ENCODE measurements around the gene ZSWIM6. TPM values are rescaled to one million over a fixed set of nuclear protein-coding genes. Genes with fewer than 3 reads are reported as not detected.

ZSWIM6 gene
- total and polyA plus RNA-seq, 2 of the 4 experiments (the other 2 are of a cell fraction), result 10.8 to 14.1 TPM

GRCh38 chr5:61301341-61302199 is 30.5 kb upstream of the ZSWIM6 start:
- Histone ChIP-seq H4K20me1 (ENCODE audit: insufficient read depth, low read length) (peaks cover 3% of the 10 kb centered on the region; the same call in 1 of the 2 replicates), H3K56ac (ENCODE audit: extremely low read depth, insufficient read depth, low read length) (peak overlapping the region; percentile 98), H3K4ac (ENCODE audit: low read depth, low read length) (peak overlapping the region; percentile 96), H2BK20ac (ENCODE audit: low read depth, low read length) (peak overlapping the region; percentile 95), H3K18ac (ENCODE audit: low read depth, low read length) (peak overlapping the region; percentile 95), H2BK15ac (ENCODE audit: low read depth, low read length) (peak overlapping the region; percentile 88; the same call in 2 of the 3 replicates), H2BK5ac (ENCODE audit: low read depth, low read length, poor library complexity, severe bottlenecking) (peak overlapping the region; percentile 96), H2BK120ac (ENCODE audit: low read depth, low read length) (peak overlapping the region; percentile 97), H3K14ac (replicated peaks; ENCODE audit: low read depth, low read length) (peak overlapping the region; percentile 92), H3K36me3 (ENCODE audit: control insufficient read depth, insufficient read depth, low read length) (no peaks in the 10 kb centered on the region), H3K9me1 (ENCODE audit: insufficient read depth, low read length) (peaks cover 28% of the 10 kb centered on the region), H2AK5ac (ENCODE audit: low read depth, low read length) (peak overlapping the region; percentile 90), H3K27me3 (ENCODE audit: control insufficient read depth, insufficient read depth, low read length) (no peaks in the 10 kb centered on the region), H3K27ac (ENCODE audit: insufficient read depth, low read length) (peak overlapping the region; percentile 93), H4K91ac (ENCODE audit: insufficient read depth, low read depth, low read length) (peak overlapping the region; percentile 95), H3K23ac (ENCODE audit: low read depth, low read length) (peak overlapping the region; percentile 99), H3K79me1 (ENCODE audit: low read depth in 1 of 2, low read length in 2 of 2) (peaks cover 8 to 41% of the 10 kb centered on the region in 2 experiments; a peak in 3 of 4 replicates), H2AK9ac (replicated peaks; ENCODE audit: low read depth, low read length, poor library complexity) (peak overlapping the region; percentile 82), H3K9me3 (ENCODE audit: control insufficient read depth, insufficient read depth, low read length) (no peaks in the 10 kb centered on the region), H3K4me1 (ENCODE audit: control insufficient read depth, insufficient read depth, low read length) (peaks cover 37% of the 10 kb centered on the region), H2AFZ (replicated peaks; ENCODE audit: low read length, poor library complexity) (peak overlapping the region; percentile 60), H3K9ac (ENCODE audit: low read depth, low read length) (peak overlapping the region; percentile 59), H4K5ac (ENCODE audit: low read depth, low read length) (peak overlapping the region; percentile 94), H4K8ac (ENCODE audit: low read depth in 2 of 2, low read length in 2 of 2) (peak overlapping the region; percentile 66 to 88), H3K4me2 (ENCODE audit: low read depth, low read length) (peak overlapping the region; percentile 93), H3K4me3 (ENCODE audit: insufficient read depth, low read depth, low read length) (no peak overlapping the region; the same call in 1 of the 2 replicates)
- intact Hi-C loops (cut with micrococcal nuclease) (loop anchor here (1.0 to 5.0 kb wide), 3 partner anchors 29 to 139 kb away; partner anchors contain the start of gene SMIM15), in situ Hi-C loops (cut with MboI; ENCODE audit: low sequenced_read_pairs) (loop anchor here (25.0 kb wide), 1 partner anchor 614 kb away; no protein-coding TSS in a partner anchor), dilution Hi-C loops (cut with HindIII; ENCODE audit: low sequenced_read_pairs, unreplicated experiment) (no loop called here)
- POLR2A ChIA-PET (ENCODE audit: unreplicated experiment), result interaction anchor here (0.8 to 1.4 kb wide), 4 partner anchors 11 to 137 kb away, joined by 3 to 5 read pairs (median 4); partner anchors contain the start of gene ZSWIM6
- CTCF ChIA-PET, result interaction anchor here (0.6 to 2.5 kb wide), 8 partner anchors 9 to 30 kb away, joined by 3 to 8 read pairs (median 4); no protein-coding TSS in a partner anchor
- BruUV-seq (replicated peaks), result no TSS peak
- 0% methylated on average over 6 of the region's 9 CpGs; no CpG with 5 or more reads in 1 of the 2 experiments for WGBS, 2 experiments (ENCODE audit: extremely low coverage in 2 of 2, insufficient read length in 1 of 2)
- peak; percentile 88 for ATAC-seq (ENCODE audit: low read depth)
- peak; percentile 100 for DNase-seq
- no peak for TF ChIP-seq RFX5 (IDR thresholded peaks at IDR 0.05; ENCODE audit: low read depth, low read length)
- peak; percentile 86 for TF ChIP-seq POLR2A (IDR thresholded peaks at IDR 0.05; ENCODE audit: low read depth, low read length)
- peak; percentile 97 for TF ChIP-seq FOS (IDR thresholded peaks at IDR 0.05; ENCODE audit: low read depth, low read length)
- peak; percentile 32; the same call in 1 of the 2 replicates for TF ChIP-seq CHD1 (IDR thresholded peaks at IDR 0.05; ENCODE audit: low read depth, low read length)
- no peak for TF ChIP-seq MXI1 (IDR thresholded peaks at IDR 0.05; ENCODE audit: borderline replicate concordance, low read depth, low read length)
- TF ChIP-seq SMC3 (IDR thresholded peaks at IDR 0.05; ENCODE audit: low read depth, low read length), result peak; percentile 13; the same call in 1 of the 2 replicates
- peak; percentile 47 for TF ChIP-seq MAFK (IDR thresholded peaks at IDR 0.05; ENCODE audit: low read depth, low read length)
- peak; percentile 81 for TF ChIP-seq NFE2L2 (IDR thresholded peaks at IDR 0.05; ENCODE audit: low read depth, low read length)
- peak; percentile 76 for TF ChIP-seq BHLHE40 (IDR thresholded peaks at IDR 0.05; ENCODE audit: low read depth, low read length)
- TF ChIP-seq RCOR1 (IDR thresholded peaks at IDR 0.05; ENCODE audit: insufficient replicate concordance, low read length), result peak; percentile 51
- TF ChIP-seq USF2 (IDR thresholded peaks at IDR 0.05; ENCODE audit: low read depth, low read length), result no peak
- TF ChIP-seq ELK1 (IDR thresholded peaks at IDR 0.05; ENCODE audit: borderline replicate concordance, low read depth, low read length), result no peak
- TF ChIP-seq RAD21 (IDR thresholded peaks at IDR 0.05; ENCODE audit: low read length), result peak; percentile 32
